ENCODE results near the gene MORN5.

GRCh38 chr9:122193651-122194050, 33.9 kb downstream of the MORN5 start:
- no peak for TF ChIP-seq CTCF (IDR thresholded peaks at IDR 0.05)
- no peak for TF ChIP-seq POLR2A (IDR thresholded peaks at IDR 0.05)
- no peak for TF ChIP-seq POLR2AphosphoS5 (IDR thresholded peaks at IDR 0.05)

All from breast epithelium (tissue), 3 donors.